Breast epithelium (tissue), 3 donors: ENCODE results near the gene FNDC10.
"Not testable (repeated sequence)": the region's sequence is repeated elsewhere in the genome, so short reads cannot be mapped to it uniquely, and the experiment has no call there.

Experiments used
- POLR2A ChIP-seq: fragments of 450-650 bp; IDR thresholded peaks from one replicate; pipeline ENCODE4 v1.6.1; 2016; ENCODE audit warnings: antibody characterized with exemption, mild to moderate bottlenecking, moderate library complexity
- POLR2AphosphoS5 ChIP-seq, 3 donors: sonication (generic); formaldehyde crosslinking; IDR thresholded peaks; one replicate each; pipeline ENCODE4 v1.6.1; 2017; ENCODE audit warnings: antibody characterized with exemption in 3 of 3
- TF ChIP-seq, protein P1 (sequence below), 3 donors: fragments of 450-650 bp; IDR thresholded peaks; one replicate each; pipeline ENCODE4 v1.5.1; 2016 to 2017; ENCODE audit warnings: antibody characterized with exemption in 3 of 3, mild to moderate bottlenecking in 3 of 3, moderate library complexity in 3 of 3

DNA sequence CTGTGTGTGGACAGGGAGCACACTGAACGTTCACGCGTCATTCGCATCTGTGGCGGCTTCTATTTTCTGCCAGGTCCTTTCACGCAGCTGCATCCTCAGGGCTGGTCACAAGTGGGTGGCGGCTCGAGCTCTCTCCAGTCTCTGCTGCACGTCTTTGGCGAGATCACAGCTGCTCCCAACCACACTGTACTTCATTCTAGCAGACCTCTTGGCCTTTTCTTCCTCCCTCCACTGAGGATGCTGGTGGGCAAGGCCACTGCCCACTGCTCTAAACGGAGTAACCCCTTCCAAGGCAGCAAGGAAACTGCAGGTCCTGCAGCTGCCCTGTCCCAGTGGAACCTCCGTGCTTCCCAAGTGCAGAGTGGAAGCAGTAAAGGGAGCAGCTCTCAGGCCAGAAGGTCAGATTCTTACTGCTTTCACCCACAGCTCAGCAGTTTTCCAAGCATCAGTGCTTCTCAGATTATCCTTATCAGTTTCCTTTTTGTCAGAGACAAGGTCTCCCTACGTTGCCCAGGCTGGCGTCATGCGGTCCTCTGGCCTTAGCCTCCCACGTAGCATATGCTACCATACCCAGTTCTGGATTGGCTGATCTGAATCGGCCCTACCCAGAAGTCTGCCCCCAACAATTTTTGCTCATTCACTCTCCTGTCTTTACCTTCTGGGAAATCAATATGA lies 47.8 kb upstream of the FNDC10 start:
- not testable (repeated sequence) for TF ChIP-seq POLR2A; POLR2AphosphoS5 (IDR thresholded peaks at IDR 0.05)
- TF ChIP-seq, protein P1, sequence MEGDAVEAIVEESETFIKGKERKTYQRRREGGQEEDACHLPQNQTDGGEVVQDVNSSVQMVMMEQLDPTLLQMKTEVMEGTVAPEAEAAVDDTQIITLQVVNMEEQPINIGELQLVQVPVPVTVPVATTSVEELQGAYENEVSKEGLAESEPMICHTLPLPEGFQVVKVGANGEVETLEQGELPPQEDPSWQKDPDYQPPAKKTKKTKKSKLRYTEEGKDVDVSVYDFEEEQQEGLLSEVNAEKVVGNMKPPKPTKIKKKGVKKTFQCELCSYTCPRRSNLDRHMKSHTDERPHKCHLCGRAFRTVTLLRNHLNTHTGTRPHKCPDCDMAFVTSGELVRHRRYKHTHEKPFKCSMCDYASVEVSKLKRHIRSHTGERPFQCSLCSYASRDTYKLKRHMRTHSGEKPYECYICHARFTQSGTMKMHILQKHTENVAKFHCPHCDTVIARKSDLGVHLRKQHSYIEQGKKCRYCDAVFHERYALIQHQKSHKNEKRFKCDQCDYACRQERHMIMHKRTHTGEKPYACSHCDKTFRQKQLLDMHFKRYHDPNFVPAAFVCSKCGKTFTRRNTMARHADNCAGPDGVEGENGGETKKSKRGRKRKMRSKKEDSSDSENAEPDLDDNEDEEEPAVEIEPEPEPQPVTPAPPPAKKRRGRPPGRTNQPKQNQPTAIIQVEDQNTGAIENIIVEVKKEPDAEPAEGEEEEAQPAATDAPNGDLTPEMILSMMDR (IDR thresholded peaks at IDR 0.05), result not testable (repeated sequence)
